HepG2 (cell line): Measurements from ENCODE around the gene SLC9A8. TPM values are rescaled to one million over a fixed set of nuclear protein-coding genes. Genes with fewer than 3 reads are reported as not detected.

Experiments used
- FLYWCH1 ChIP-seq: sonication (generic); formaldehyde crosslinking; IDR thresholded peaks from 2 replicates; pipeline ENCODE4 v1.8.1; 2023; ENCODE audit warnings: mild to moderate bottlenecking, missing genetic modification reagents
- NFE2L1 ChIP-seq: sonication (generic); formaldehyde crosslinking; IDR thresholded peaks from 2 replicates; pipeline ENCODE4 v1.4.0; 2020; ENCODE audit warnings: missing genetic modification reagents, mild to moderate bottlenecking, borderline replicate concordance
- POLR2G ChIP-seq: fragments of 200-400 bp; formaldehyde crosslinking; IDR thresholded peaks from 2 replicates; pipeline ENCODE4 v1.6.1; 2018; ENCODE audit warnings: mild to moderate bottlenecking, low read depth, low read length, moderate library complexity
- SIX4 ChIP-seq: sonication (generic); formaldehyde crosslinking; IDR thresholded peaks from 2 replicates; pipeline ENCODE4 v1.4.0; 2020; ENCODE audit warnings: missing genetic modification reagents
- SMARCE1 ChIP-seq: fragments of 450-650 bp; IDR thresholded peaks from 2 replicates; pipeline ENCODE4 v1.6.1; 2017; ENCODE audit warnings: borderline replicate concordance
- TBX2 ChIP-seq: sonication (generic); formaldehyde crosslinking; IDR thresholded peaks from 2 replicates; pipeline ENCODE4 v1.5.0; 2020; ENCODE audit warnings: missing genetic modification reagents, mild to moderate bottlenecking, borderline replicate concordance
- ZNF138 ChIP-seq: sonication (generic); formaldehyde crosslinking; IDR thresholded peaks from 2 replicates; pipeline ENCODE4 v1.5.0; 2020; ENCODE audit warnings: mild to moderate bottlenecking, low read depth, missing genetic modification reagents
- ZNF207 ChIP-seq: fragments of 450-650 bp; IDR thresholded peaks from 2 replicates; pipeline ENCODE4 v1.6.1; 2016; ENCODE audit warnings: antibody characterized with exemption, borderline replicate concordance
- ZNF607 ChIP-seq: sonication (generic); formaldehyde crosslinking; IDR thresholded peaks from 2 replicates; pipeline ENCODE4 v1.5.1; 2020; ENCODE audit warnings: missing genetic modification reagents, mild to moderate bottlenecking, borderline replicate concordance
- ZNF850 ChIP-seq: sonication (generic); formaldehyde crosslinking; conservative IDR thresholded peaks from 2 replicates; pipeline ENCODE4 v1.9.0; 2021; ENCODE audit warnings: mild to moderate bottlenecking, missing genetic modification reagents
- polyA plus RNA-seq, 8 experiments: library from polyadenylated mRNA; depleted of rRNA in 3 of 8; stranded (reverse) in 7 of 8; unstranded in 1 of 8; fragments of >200 nt; fragmentation: Illumina TruSeq in 4 of 8; extraction: Trizol in 4 of 8; gene quantifications; 2 replicates each; pipeline versions ENCODE4 v1.2.1 to v1.2.3, GENCODE V29; 2011 to 2016; ENCODE audit warnings: low read depth in 4 of 8, missing spikeins in 1 of 8, mixed read lengths in 1 of 8; ENCODE audit not compliant: insufficient read depth in 1 of 8
- total RNA-seq, 5 experiments: library from RNA; depleted of rRNA; stranded (reverse); fragments of >200 nt; fragmentation: Illumina TruSeq; extraction: Trizol; gene quantifications; 2 replicates each; pipeline ENCODE4 v1.2.3, GENCODE V29; 2016; ENCODE audit warnings: low read depth in 1 of 5
- TF ChIP-seq, protein P1 (sequence below): sonication (generic); formaldehyde crosslinking; IDR thresholded peaks from 2 replicates; pipeline ENCODE4 v1.4.0; 2020; ENCODE audit warnings: missing genetic modification reagents, borderline replicate concordance
- TF ChIP-seq, protein P2 (sequence below), 2 experiments: sonication (generic) in 1 of 2; formaldehyde crosslinking in 1 of 2; IDR thresholded peaks; 2 replicates each; pipeline versions ENCODE4 v1.5.1 to v1.6.1; 2011 to 2020; ENCODE audit warnings: borderline replicate concordance in 1 of 2, low read depth in 1 of 2, low read length in 1 of 2, mild to moderate bottlenecking in 1 of 2, missing genetic modification reagents in 1 of 2, moderate library complexity in 1 of 2
- TF ChIP-seq, protein P3 (sequence below): sonication (generic); formaldehyde crosslinking; IDR thresholded peaks from 2 replicates; pipeline ENCODE4 v1.8.1; 2023; ENCODE audit warnings: mild to moderate bottlenecking, missing genetic modification reagents
- TF ChIP-seq, protein P4 (sequence below): sonication (generic); formaldehyde crosslinking; conservative IDR thresholded peaks from 2 replicates; pipeline ENCODE4 v1.4.0; 2020; ENCODE audit warnings: missing genetic modification reagents
- TF ChIP-seq, protein P5 (sequence below): IDR thresholded peaks from 2 replicates; pipeline ENCODE4 v1.6.1; 2016; ENCODE audit warnings: missing compliant biosample characterization, missing genetic modification reagents, borderline replicate concordance
- TF ChIP-seq, protein P6 (sequence below): IDR thresholded peaks from 2 replicates; pipeline ENCODE4 v1.6.1; 2016

SLC9A8 gene
- total and polyA plus RNA-seq, 2 of the 13 experiments (the other 11 are each of a cell fraction or from before 2014, with no cell fraction given): 4.1 to 7.4 TPM

DNA sequence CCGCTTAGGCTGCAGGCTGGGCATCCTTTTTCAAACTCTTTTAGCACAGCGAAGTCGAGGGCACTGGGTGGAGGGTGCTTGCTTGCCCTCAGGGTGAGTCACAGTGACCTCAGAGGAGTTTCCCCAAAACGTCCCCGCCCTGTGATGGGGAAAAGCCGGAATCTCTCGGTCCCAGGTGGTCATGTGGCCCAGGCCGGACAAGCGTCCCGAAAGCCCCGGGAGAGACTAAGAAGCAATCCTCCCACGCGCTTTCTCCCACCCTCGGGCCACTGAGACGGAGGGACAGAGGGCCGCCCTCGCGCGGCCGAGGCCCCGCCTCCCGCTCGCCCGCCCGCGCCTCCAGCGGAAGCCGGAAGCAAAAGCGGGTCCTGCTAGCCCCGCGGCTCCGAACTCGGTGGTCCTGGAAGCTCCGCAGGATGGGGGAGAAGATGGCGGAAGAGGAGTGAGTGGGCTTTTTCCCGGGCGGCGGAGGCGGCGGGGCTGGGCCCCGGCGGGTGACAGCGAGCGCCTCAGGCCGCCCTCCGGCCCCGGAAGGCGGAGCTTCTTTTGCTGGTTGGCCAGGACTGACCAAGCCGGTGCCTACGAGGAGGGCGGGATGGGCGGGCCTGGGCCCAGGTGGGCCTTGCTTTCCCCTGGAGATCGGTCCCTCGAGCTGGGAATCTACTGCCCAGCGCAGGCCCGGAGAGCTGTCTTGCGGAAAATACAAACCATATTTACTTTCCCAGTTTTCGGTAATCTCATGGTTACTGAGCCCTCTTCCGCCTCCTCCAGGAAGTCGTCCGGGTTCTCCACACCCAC is at the start of gene SLC9A8 (continued):
- TF ChIP-seq NFE2L1 (CRISPR knock-in tag) (peak; percentile 74; the same call in 1 of the 2 replicates), ZNF207 (no peak), ZNF850 (no peak; the same call in 1 of the 2 replicates), ZNF607 (CRISPR knock-in tag) (peak; percentile 95), POLR2G (peak; percentile 97), ZNF138 (CRISPR knock-in tag) (0 out of 2 replicates have a peak, but pooled peaks have one; percentile 71), SIX4 (CRISPR knock-in tag) (no peak), FLYWCH1 (CRISPR knock-in tag) (0 out of 2 replicates have a peak, but pooled peaks have one; percentile 42), TBX2 (CRISPR knock-in tag) (peak; percentile 83), SMARCE1 (no peak)
- TF ChIP-seq, protein P1, sequence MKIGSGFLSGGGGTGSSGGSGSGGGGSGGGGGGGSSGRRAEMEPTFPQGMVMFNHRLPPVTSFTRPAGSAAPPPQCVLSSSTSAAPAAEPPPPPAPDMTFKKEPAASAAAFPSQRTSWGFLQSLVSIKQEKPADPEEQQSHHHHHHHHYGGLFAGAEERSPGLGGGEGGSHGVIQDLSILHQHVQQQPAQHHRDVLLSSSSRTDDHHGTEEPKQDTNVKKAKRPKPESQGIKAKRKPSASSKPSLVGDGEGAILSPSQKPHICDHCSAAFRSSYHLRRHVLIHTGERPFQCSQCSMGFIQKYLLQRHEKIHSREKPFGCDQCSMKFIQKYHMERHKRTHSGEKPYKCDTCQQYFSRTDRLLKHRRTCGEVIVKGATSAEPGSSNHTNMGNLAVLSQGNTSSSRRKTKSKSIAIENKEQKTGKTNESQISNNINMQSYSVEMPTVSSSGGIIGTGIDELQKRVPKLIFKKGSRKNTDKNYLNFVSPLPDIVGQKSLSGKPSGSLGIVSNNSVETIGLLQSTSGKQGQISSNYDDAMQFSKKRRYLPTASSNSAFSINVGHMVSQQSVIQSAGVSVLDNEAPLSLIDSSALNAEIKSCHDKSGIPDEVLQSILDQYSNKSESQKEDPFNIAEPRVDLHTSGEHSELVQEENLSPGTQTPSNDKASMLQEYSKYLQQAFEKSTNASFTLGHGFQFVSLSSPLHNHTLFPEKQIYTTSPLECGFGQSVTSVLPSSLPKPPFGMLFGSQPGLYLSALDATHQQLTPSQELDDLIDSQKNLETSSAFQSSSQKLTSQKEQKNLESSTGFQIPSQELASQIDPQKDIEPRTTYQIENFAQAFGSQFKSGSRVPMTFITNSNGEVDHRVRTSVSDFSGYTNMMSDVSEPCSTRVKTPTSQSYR (CRISPR knock-in tag): no peak; the same call in 1 of the 2 replicates
- TF ChIP-seq, protein P2, sequence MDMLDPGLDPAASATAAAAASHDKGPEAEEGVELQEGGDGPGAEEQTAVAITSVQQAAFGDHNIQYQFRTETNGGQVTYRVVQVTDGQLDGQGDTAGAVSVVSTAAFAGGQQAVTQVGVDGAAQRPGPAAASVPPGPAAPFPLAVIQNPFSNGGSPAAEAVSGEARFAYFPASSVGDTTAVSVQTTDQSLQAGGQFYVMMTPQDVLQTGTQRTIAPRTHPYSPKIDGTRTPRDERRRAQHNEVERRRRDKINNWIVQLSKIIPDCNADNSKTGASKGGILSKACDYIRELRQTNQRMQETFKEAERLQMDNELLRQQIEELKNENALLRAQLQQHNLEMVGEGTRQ (IDR thresholded peaks at IDR 0.05; ENCODE audit: low read depth, low read length): peak; percentile 35; the same call in 1 of the 2 replicates
- TF ChIP-seq, protein P2 (CRISPR knock-in tag; IDR thresholded peaks at IDR 0.05; ENCODE audit: borderline replicate concordance): peak; percentile 77
- TF ChIP-seq, protein P3, sequence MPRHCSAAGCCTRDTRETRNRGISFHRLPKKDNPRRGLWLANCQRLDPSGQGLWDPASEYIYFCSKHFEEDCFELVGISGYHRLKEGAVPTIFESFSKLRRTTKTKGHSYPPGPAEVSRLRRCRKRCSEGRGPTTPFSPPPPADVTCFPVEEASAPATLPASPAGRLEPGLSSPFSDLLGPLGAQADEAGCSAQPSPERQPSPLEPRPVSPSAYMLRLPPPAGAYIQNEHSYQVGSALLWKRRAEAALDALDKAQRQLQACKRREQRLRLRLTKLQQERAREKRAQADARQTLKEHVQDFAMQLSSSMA: no peak
- TF ChIP-seq, protein P4, sequence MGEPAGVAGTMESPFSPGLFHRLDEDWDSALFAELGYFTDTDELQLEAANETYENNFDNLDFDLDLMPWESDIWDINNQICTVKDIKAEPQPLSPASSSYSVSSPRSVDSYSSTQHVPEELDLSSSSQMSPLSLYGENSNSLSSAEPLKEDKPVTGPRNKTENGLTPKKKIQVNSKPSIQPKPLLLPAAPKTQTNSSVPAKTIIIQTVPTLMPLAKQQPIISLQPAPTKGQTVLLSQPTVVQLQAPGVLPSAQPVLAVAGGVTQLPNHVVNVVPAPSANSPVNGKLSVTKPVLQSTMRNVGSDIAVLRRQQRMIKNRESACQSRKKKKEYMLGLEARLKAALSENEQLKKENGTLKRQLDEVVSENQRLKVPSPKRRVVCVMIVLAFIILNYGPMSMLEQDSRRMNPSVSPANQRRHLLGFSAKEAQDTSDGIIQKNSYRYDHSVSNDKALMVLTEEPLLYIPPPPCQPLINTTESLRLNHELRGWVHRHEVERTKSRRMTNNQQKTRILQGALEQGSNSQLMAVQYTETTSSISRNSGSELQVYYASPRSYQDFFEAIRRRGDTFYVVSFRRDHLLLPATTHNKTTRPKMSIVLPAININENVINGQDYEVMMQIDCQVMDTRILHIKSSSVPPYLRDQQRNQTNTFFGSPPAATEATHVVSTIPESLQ: peak; percentile 89
- TF ChIP-seq, protein P5, sequence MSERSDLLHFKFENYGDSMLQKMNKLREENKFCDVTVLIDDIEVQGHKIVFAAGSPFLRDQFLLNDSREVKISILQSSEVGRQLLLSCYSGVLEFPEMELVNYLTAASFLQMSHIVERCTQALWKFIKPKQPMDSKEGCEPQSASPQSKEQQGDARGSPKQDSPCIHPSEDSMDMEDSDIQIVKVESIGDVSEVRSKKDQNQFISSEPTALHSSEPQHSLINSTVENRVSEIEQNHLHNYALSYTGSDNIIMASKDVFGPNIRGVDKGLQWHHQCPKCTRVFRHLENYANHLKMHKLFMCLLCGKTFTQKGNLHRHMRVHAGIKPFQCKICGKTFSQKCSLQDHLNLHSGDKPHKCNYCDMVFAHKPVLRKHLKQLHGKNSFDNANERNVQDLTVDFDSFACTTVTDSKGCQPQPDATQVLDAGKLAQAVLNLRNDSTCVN (CRISPR knock-in tag): no peak; the same call in 1 of the 2 replicates
- TF ChIP-seq, protein P6, sequence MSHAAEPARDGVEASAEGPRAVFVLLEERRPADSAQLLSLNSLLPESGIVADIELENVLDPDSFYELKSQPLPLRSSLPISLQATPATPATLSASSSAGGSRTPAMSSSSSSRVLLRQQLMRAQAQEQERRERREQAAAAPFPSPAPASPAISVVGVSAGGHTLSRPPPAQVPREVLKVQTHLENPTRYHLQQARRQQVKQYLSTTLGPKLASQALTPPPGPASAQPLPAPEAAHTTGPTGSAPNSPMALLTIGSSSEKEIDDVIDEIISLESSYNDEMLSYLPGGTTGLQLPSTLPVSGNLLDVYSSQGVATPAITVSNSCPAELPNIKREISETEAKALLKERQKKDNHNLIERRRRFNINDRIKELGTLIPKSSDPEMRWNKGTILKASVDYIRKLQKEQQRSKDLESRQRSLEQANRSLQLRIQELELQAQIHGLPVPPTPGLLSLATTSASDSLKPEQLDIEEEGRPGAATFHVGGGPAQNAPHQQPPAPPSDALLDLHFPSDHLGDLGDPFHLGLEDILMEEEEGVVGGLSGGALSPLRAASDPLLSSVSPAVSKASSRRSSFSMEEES (CRISPR knock-in tag): peak; percentile 67; the same call in 1 of the 2 replicates
